ENCODE measurements around the gene MBTPS1.

Gene MBTPS1

DNA sequence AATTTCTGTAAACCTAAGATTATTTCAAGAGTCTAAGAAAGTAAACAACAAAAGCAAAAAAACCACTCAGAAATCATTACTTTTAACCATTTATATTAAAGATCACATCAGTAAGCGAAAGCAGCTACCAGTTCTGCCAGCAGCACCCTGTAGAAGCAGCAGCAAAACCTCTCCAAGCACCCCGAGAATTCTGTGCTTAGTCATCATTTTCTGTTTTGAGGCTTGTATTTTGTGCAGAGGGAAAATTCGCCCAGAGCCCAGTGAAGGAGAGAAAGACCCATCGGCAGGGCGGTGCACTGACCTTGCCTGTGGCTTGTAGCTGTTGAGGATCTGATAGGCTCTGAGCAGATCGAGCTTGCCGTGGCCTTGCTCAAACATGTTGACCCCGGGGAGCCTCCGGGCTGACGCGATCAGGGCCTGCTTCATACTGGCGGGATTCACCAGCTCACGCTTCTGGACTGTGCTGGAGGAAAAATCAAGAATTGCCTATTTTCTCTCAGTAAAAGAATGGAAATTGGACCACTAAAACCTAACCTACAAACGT is 35.2 kb downstream of the MBTPS1 start:
- TF ChIP-seq CTCF (conservative IDR thresholded peaks at IDR 0.05) = no peak
- H3K27ac ChIP-seq = no peak overlapping the region

DNA sequence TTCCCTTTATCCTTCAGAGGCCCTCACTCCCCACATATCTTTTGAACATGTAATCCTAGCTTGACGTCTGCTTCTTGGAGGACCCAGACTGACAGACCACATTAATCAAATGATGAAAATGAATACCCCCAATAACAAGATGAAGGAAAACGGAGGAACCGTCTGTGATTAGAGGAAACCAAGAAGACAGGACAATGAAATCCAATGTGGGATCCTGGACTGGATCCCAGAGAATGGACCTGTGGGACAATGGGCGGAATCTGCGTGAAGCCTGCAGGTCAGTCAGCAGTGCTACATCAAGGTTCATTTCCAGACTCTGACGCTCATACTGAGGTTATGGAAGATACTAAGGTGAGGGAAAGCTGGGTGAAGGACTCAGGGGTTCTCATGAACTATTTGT is 35.9 kb downstream of the MBTPS1 start:
- TF ChIP-seq CTCF (conservative IDR thresholded peaks at IDR 0.05) = no peak

GRCh38 chr16:84080378-84080777 is 36.4 kb downstream of the MBTPS1 start:
- no peak for TF ChIP-seq CTCF (conservative IDR thresholded peaks at IDR 0.05)
- H3K27ac ChIP-seq = peak overlapping the region; percentile 48; the same call in 1 of the 2 replicates

More for the DNA sequence above, 35.9 kb downstream of the MBTPS1 start:
- H3K27ac ChIP-seq = peak overlapping the region; percentile 48; the same call in 1 of the 2 replicates

DNA sequence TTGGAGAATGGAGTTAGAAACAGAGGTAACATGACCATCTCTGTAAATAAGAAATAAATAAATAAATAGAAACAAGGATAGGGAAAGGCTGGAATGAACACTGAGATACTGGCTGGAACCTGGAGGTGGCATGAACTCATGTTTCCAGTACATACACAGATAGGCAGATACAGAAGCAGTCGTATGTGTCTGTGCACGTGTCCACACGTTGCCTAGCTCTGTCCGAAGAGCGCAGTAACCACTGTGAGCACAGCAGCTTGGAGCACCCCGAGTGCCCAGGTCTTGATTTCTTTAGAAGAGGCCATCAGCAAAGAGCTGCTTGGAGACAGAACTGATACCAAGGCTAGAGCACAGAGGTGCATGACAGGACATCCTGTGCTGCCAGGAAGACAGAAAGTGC is 37.1 kb downstream of the MBTPS1 start:
- no peak for TF ChIP-seq CTCF (conservative IDR thresholded peaks at IDR 0.05)

GRCh38 chr16:84075376-84075775 is 41.4 kb downstream of the MBTPS1 start:
- no peak overlapping the region for H3K27ac ChIP-seq
- no peak for TF ChIP-seq CTCF (conservative IDR thresholded peaks at IDR 0.05)

More for the DNA sequence above, 37.1 kb downstream of the MBTPS1 start:
- H3K27ac ChIP-seq = peak overlapping the region; percentile 48

DNA sequence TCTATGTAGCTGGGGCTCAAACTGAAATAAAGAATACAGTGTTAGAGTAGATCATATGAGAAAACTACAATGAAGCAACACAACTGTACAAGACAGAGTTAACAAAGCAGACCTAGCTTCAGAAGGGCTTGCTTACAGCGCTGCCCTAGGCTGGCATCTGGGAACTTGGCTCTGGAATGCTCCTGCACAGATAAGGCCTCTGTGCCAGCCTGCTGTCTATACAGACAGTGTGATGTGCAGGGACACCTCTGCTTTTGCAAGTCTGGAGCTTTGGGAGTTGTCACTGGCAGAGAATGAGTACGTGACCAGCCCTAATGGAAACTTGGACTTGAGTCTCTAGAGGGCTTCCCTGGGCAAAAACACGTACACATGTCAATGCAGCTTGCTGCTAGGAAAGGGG is 42.0 kb downstream of the MBTPS1 start:
- no peak for TF ChIP-seq CTCF (conservative IDR thresholded peaks at IDR 0.05)
- no peak overlapping the region for H3K27ac ChIP-seq

DNA sequence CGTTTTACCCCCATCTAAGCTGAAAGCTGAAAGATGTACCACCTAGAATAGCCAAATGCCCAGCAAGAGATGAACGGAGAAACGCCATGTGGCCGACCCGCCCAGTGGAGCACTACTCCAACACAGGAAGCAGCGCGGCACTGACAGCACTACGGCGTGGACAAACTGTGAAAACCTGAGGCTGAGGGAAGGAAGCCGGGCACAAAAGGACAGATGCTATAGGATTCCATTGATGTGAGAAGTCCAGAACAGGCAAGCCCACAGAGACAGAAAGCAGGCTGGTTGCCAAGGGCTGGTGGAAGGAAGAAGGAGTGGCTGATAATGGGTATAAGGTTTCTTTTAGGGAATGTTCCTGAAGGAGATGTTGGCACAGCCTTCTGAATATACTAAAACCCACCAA is 44.7 kb downstream of the MBTPS1 start:
- TF ChIP-seq CTCF (conservative IDR thresholded peaks at IDR 0.05) = no peak
- H3K27ac ChIP-seq = no peak overlapping the region
